GM19324 (cell line): ENCODE data around the gene ATF6B.
"Not testable (repeated sequence)": the region's sequence is repeated elsewhere in the genome, so short reads cannot be mapped to it uniquely, and the experiment has no call there.

Experiments
- ATAC-seq: cut with Tn5 transposase; IDR thresholded peaks from one replicate; pipeline ENCODE4 v1.9.1; 2021; ENCODE audit warnings: mild to moderate bottlenecking, moderate library complexity; ENCODE audit not compliant: unreplicated experiment, low FRiP score

The ATF6B gene

DNA sequence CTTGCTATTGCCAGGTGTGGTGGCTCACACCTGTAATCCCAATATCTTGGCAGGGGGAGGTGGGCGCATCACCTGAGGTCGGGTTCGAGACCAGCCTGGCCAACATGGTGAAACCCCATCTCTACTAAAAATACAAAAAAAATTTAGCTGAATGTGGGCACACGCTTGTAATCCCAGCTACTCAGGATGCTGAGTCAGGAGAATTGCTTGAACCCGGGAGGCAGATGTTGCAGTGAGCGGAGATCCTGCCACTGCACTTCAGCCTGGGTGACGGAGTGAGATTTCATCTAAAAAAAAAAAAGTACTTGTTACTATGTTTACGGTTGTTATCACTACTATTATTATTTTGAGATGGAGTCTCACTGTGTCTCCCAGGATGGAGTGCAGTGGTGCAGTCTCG lies 28.8 kb upstream of the ATF6B start:
- no peak for ATAC-seq

DNA sequence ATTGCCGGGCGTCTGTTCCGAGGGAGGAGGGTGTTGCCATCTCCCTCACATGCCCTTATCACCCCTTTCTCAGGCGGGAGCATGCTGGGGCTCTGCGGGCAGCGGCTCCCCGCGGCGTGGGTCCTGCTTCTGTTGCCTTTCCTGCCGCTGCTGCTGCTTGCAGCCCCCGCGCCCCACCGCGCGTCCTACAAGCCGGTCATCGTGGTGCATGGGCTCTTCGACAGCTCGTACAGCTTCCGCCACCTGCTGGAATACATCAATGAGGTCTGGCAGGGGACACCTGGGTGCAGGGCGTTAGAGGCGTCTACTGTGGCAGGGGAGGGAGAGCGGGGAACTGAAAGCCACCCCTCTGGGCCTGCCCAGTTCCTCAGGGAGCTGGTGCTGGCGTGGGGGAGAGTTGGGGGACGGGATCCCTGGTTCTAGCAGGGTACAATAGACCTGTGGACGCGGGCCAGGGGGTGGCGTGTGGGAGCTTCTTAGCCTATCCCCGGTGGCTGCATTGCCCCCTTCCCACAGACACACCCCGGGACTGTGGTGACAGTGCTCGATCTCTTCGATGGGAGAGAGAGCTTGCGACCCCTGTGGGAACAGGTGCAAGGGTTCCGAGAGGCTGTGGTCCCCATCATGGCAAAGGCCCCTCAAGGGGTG lies 26.6 kb upstream of the ATF6B start:
- peak; percentile 66 for ATAC-seq

DNA sequence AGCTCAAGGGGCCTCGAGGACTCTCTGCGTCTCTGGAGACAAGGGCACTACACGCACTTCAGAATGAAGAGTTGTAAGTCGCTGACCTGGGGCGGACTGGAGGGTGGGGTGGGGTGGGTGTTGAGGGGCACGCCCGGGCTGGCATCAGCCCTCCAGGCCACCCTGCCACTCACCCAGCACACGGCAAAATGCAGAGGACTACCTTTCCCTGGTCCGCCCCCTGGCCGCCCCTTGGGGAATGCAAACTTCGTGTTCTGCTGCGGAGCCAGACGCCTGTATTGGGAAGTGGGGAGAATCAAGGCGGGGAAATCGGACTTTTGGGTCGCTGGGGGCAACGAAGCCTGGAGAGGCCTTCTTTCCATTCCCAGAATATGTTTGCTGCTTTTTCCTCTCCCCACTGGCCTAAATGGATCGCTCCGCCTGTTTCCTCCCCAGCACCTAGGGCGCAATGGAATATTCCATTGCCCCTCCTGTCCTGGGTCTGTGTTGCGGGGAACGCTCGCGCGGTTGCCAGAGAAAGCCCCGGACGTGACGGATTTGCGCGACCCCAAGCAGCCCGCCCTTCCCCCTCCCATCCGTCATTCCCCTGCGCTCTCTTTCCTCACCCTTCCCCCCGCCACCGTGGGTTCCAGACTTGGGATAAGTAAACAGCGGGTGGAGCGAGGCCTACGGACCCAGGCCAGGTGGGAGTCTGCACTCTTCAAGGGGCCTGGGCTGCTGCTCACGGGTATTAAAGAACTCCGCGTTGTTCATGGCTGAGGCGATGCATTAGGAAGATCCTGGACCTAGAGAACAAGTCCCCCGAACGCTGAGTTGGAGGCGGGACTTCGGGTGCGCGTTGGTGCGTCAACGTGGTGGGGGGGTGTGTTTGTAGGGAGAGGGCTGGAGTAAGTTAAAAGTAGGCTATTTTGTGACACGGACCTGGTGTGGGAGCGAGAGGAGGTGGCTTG lies 25.8 kb upstream of the ATF6B start, which contains the start of gene PPT2:
Gene PPT2 (plus strand): TSS at position 578 of the 950 bp plus-strand sequence. CDS start 454 bp downstream, outside the sequence.
- peak; percentile 13 for ATAC-seq

DNA sequence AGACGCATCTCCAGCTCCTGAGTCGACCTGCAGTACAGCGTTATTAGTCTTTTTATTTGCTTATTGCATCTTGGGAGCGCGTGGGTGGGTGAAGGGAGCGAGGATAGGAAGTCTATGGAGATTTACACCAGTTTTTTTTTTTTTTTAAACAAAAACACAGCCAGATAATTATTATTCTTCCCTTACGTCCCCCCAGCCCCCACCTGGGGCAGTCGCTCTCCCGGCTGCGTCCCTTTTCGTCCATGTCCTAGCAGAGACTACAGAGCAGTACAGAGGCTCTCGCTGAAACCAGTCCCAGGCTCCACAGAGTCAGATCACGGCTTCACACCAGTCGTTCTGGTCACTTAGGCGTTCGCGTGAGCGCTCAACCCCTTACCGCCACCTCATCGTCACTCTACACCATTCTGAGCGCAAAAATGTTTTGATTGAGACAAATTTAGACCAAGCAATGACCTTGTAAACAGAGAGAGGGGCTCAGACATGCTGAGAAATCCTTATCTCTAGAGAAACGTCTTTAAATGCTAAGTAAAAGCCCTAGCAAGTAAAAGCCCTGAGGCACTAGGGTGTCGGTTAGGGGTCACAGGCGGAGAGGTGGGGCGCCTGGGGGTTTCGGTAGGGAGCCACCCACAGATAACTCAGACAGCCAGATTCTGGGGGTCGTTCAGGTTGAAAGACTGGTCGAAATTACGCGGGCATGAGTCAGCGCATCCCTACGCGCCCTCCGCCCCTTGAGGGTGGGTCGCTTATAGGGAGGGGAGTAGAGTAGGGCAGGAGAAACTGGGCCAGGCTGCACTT lies 24.9 kb upstream of the ATF6B start:
- no peak for ATAC-seq

DNA sequence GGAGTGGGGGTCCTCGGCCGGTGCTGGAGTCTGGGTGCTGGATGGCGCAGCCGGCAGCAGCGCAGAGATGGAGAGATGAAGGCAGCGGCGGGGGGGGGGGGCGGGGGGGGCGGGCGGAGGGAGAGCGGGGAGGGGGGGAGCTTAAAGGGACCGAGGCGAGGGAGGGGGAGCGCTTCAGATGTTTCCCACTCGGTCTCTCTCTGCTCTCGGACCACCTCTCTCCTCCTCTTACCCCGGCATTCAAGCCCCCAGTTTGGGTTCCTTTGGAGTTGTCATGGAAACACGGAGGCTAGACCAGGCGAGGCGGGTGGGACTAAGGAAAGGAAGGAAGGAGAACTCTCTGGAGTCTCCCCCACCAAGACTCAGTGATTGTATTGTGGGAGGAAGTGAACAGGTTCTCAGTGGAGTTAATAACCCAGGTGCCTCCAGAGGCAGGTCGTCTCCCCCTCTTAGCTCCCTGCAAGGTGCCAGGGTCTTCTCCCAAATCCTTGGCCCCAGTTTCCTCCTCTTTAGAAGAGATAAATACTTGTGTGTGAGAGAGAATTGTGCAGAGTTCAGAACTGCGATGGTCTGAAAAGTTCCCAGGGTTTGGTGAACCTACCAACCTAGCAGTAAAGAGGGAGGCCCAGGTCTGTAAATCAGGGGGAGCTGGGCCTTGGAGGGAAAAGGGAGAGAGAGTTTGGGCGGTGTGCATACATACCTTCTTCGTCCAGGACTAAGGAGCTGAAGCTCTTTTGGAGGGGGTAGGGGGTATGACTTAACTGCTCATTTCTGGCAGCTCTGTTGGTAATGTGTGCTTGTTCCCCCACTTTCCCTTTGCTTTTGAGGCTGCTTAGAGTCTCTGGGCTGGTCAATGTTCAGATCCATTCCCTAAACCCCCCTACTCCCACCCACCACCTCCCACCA lies 24.1 kb upstream of the ATF6B start, which contains the start of gene PRRT1:
Gene PRRT1 (minus strand): TSS at position 77 of the 906 bp plus-strand sequence. CDS start 112 bp downstream, outside the sequence.
- no peak for ATAC-seq

DNA sequence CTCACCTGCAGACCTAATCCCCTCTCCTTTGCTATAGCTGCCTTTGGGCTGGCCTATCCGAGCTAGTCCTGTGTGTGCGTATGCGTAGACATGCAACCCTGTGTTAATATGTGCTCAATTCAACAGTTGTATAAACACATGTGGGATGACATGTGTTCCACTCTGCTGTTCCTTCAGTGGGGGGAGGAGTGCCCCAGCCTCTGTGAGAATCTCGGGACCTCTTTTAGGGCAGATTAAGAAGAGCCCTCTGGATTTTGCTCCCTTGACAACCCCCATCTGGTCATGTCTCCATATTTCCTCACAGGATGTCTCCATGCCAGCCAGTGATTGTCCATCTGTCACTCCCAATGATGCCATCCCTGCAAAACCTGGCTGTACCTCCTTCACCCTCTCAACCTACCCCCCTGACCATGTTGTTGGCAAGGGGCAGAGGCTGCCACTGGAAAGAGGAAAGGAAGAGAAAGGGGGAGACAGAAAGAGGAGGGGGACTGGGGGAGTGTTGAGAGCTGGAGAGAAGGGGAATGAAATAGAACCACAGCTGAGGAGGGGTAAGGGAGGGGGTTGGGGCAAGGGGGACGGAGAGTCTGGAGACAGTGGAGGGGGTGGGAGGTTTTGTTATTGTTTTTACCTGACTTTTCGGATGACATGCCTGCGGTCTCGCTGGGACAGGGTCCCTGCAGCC lies 23.3 kb upstream of the ATF6B start:
- ATAC-seq, result no peak

DNA sequence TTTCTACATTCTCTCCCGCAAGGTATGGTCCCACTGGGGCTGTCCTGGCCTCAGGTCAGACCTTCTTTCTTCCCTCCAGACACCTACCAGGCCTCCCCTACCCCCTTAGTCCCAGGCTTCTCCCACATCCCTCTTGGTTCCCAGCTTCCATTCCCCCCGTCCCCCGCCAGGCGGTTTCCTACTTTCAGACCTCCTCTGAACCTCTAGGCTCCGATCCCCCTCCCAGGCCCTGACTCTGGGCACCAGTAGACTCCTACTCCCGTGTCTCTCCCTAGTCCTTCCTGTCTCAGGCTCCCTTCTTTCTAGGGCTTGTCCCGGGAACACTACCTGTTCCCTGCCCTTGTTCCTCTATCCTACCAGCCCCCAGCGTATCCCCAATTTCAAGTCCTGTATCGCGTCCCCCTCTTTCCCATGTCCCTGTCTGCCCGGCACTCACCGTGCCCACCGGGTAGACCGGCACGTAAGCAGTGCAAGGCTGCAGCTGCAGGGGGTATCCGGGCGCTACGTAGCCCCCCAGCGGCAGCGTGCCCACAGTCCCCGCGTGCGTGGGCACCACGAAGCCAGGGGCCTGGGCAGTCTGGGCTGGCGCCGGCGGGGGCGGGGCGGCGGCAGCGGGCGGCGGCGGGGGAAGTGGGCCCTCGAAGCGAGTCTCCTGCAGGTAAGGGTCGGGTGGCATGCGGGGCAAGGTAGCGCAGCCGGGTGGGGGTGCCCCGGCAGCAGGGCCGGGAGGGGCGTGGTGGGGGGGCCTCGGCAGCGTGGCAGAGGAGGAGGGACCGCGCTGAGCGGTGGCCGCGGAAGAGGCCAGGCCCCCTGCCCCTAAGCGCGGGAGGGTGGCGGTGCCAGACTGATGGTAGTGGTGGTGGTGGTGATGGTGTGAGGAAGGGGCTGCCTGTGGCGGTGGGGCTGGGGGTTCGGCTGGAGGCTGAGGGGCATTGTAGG lies 22.2 kb upstream of the ATF6B start:
- ATAC-seq, result no peak

DNA sequence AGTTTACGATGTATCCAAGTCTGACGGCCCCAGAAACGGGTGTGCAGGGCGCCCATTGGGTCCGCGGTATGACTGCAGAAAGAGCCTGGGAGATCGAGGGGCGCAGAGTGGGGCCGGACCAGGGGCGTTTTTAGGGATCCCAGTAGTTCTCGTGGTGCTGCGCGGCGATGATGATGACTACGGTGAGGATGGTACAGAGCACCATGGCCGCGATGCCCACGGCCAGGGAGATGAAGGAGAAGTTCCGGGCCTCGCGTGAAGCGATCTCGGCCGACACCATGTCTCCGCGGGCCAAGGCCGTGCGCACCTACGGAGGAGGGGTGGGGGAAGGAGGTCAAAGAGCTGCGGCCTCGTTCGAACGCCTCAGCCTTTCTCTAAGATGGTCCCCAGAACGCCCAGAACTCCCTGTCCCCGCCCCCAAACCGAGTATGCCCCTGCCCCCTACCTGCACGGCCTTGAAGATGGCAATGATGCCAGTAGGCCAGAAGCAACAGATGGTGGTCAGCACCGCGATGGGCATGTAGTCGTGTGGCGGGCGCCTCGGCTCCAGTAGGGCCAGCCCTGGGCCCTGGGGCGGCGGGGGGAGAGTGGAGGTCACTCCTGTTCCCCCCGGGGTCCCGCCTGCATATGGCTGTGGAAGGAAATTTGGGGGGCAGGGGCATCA lies 21.2 kb upstream of the ATF6B start:
- ATAC-seq, result no peak

DNA sequence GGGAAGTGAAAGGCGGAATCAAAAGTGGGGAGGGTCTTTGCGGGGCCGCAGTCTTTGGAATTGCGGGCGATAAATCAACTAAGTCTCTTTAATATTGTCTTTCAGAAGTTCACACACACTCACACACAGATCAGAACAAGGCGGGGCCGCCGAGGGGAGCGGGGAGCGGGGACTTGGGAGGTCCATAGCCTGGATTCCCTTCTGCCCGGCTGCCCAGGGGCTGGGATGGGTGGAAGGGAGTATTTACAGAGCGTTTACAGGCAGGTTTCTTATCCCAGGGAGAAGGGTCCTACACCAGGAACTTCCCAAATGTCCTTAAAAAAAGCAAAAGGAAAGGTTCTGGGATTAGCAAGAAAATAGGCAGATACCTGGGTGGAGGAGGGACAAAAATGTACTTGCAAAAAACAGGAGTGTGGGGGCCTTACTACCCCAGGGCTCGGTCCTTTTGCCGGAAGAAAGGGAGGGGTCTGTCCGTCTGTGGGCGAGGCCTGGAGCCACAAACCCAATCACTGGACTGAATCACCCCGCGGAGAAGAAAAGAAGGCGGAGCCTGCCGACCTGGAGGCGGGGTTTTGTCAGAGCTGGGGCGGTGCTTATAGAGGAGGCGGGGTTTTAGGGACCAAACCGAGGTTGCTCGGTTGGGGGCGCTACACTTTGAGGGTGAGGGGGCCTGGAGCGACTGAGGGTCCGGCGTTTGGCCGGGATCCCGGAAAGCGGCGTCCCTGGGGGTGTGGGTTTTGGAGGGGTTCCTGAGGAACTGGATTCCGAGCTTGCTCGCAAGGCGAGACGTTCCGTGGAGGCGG lies 20.4 kb upstream of the ATF6B start:
- ATAC-seq, result no peak

DNA sequence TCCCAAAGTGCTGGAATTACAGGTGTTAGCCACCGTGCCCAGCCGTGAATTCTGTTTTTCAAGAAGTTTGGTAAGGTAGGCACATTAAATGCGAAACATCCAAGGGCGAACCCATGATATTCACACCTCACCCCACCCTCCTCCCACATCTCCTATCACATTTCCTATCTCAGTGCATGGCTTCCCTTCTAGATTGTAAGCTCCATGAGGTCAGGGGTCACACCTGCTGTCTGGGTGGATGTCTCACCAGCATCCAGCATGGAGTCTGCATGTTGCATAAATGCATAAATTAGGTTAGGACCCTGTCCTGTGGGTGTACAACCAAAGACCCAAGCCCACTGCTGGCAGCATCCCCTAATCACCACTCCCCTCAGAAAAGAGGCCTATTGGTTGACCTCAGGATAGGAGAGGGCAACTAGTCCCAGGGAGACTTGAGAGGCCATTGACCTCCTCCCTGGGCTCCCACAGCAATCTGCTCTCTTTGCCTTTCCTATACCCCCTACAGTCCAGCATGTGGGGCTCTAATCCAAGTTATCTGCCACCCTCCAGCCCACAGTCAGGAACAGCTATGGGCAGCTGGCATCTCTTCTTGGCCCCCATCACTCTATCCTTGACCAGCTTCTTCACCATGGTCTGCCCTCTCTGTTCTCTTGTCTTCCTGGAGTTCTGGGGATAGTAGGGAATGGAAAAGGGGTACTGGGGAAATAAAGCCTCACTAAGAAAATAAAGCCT lies 19.5 kb upstream of the ATF6B start:
- no peak for ATAC-seq

DNA sequence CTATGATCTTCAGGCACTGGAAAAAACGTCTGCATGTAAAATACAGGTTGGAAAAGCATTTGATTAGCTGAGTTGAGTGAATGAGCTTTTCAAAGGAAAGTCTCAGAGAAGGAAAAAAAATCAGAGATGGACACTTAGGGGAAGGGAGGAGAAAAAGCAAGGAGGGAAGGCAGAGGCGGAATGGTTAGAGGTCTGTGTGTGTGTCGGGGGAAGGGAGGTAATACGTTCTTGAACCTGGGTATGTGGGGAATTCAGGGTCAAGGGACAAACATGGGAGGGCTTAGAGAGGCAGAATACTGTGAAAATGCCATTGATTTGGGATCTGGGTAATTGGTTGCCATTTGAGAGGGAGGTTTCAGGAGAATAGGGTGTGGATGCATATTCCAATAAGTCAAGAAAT lies 18.6 kb upstream of the ATF6B start:
- ATAC-seq, result no peak

DNA sequence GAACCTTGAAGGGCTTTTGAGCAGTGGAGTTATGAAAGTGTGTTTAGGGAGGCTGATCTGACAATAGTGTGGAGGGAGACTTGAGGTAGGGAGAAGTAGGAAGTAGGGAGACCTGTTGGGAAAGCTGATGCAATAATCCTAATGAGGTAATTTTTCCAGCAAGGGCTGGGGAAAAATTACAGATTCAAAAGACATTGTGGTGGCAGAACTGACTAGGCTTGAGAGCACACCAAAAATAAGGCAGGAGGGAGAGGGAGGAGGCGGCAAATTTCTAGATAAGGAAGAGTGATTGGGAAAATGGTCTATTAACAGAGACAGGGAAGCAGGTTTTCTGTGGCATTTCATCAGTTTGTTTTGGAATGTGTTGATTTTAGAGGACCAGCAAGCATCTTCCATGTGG lies 18.2 kb upstream of the ATF6B start:
- ATAC-seq, result no peak

DNA sequence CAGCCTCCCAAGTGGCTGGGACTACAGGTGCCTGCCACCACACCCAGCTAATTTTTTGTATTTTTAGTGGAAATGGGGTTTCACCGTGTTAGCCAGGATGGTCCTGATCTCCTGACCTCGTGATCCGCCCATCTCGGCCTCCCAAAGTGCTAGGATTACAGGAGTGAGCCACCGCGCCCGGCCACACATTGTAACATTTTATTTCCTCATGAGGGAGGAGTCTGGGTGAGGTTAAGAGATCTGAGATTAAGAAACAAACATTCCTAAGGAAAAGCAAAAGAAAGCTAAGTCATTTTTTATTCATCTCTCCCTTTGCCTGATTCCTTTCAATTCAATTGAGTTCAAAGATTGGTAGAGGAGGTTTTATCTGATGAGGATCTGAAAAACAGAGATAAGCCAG lies 16.2 kb upstream of the ATF6B start:
- ATAC-seq, result not testable (repeated sequence)

DNA sequence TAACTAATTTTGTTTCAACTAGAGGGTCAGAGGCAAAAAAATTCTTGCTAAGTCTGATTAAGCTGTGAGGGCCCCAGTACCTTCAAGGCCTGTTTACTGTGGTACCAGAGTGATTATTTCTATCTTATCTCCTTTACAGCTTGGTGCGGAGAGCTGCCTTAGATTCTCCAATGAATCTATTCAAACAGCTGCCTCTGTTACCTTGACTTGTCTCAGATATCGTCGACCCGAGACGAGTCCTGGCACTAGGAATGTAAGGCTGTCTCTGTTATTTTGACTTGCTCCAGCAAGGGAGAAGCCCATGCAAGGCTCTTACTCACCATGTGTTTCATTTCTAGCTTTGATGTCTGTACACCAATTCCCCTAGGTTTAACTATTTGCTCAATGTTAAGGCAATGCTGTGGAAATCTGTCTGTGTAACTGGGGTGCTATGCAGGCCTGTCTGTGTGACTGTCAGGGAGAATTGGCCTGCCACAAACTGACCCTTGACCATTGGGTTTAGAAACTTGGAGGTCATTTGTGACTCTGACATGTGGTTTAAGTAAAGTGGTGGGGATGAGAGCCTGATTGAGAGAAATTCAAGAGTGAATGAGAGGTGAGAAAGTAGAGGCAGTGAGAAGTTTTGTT lies 12.5 kb upstream of the ATF6B start:
- ATAC-seq, result no peak

DNA sequence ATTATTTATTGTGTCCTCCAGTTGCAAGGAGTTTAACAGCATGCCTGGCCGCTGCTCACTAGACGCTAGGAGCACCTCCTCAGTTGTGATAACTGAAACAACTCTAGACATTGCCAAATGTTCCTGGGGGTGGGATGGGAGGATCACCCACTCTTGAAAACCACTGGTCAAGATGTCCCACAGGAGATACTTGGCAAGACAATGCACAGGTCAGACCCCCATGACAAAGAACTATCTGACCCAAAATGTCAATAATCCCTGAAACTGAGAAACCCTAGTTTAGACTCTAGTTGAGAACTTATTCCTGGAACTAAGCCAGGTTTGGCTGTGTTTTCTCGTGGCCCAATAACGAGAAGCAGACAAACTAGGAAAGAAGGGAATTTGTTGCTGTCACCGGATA lies 11.5 kb upstream of the ATF6B start:
- no peak for ATAC-seq

DNA sequence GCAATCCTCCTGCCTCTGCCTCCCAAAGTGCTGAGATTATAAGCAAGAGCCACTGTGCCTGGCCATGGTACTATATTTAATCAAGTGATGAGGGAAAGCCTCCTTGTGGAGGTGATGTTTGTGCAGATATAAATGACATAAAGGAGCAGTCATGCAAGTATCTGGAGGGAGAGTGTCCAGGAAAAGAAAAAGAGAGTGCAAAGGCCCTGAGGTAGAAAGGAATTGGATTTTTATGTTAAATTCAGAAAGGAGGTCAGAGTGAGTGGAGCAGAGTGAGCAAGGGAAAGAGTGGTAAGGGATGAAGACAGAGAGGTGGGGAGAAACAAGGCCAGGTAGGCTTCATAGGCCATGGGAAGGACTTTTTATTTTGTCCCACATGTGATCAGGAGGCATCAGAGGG lies 9.4 kb upstream of the ATF6B start:
- no peak for ATAC-seq
